NCI-H187 treated with DMSO at 0.1 percent for 48 hours (cell line): Measurements from ENCODE around the gene CTSV.
"Not testable (repeated sequence)": the region's sequence is repeated elsewhere in the genome, so short reads cannot be mapped to it uniquely, and the experiment has no call there.

Source experiments
- DNase-seq: peaks from one replicate; lab custom pipeline; 2025; lab: John Stamatoyannopoulos, UW

The CTSV gene

DNA sequence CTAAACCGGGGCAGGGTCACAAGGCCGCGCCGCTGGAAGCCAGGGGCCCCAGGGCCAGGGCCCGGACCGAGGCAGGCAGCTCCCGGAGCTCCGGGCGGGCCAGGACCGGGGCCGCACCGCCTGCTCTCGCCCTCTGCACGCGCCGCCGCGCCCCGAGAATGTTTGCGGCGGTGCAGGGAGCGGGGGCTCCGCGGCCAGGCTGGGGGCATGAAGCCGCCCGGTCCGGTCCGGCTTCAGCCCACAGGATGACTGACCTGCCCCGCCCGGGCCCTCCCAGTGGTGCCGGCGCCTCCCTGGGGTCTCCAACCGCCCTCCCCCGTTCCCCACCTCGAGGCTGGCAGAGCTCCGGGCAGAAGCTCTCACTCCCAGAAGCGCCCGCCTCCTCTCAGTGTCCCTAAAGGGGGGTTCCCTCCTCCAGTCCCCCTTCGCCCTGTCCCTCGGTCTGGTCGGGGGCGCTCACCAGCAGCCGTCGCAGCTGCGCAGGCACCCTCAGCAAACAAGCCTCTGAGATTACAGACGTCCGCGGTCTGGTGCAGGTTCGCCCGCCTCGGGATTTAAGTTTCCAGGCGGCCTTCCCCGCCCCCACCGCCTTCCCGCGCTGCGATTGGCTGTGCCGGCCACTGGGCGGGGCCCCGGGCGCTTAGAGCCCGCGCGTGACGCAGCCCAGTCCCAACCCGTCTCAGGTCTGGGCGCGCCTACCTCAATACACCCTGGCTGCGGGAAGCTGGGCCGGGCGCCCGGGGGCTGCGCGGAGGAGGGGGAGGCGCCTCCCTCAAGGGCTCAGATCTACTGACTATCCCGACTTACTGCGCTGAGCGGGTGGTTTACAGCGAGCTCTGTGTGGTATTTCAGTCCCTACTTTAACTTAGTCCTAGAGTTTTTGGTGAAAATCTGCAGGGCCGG is at the start of gene CTSV:
CTSV (minus strand) TSS at position 532 of the 903 bp plus-strand sequence. CDS start 1,099 bp downstream, outside the sequence.
- DNase-seq = no peak

DNA sequence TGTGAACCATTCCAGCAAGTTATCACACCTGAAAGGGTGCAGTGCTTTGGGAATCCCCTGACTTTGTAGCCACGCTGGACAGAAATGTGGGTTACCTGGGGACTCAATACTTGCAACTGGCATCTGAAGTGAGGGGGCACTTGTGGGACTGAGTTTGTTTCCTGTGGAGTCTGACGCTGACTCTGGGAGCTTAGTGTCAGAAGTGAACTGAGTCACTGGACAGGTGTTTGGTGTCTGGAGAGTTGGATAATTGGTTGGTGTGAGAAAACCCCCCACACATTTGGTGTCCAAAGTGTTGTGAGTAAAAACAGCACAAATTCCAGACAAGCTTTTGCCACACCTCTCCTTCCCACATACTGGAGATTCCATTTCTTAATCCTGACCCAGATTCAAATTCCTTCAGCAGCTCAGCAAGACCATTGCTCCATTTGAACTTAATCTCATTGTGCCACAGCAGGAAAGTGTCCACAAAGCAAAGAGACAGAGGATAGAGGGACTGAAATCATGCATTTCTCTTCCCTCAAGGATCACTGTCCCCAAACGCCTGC is 48.8 kb upstream of the CTSV start:
- not testable (repeated sequence) for DNase-seq

DNA sequence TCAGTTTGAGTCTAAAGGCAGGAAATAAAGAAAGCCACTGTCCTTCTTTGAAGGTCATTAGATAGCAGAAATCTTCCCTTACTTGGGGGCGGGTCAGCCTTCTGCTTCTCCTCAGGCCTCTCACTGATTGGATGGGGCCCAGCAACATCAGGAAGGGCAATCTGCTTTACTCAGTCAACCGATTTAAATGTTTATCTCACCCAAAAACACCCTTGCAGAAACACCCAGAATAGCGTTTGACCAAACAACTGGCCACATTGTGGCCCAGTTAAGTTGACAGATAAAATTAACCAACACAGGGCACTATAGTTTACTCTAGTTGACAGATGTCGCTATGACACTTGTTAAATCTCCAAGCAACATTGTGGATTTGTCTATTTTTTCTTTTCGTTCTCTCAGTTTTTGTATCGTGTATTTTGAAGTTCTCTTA is 45.6 kb upstream of the CTSV start:
- not testable (repeated sequence) for DNase-seq

DNA sequence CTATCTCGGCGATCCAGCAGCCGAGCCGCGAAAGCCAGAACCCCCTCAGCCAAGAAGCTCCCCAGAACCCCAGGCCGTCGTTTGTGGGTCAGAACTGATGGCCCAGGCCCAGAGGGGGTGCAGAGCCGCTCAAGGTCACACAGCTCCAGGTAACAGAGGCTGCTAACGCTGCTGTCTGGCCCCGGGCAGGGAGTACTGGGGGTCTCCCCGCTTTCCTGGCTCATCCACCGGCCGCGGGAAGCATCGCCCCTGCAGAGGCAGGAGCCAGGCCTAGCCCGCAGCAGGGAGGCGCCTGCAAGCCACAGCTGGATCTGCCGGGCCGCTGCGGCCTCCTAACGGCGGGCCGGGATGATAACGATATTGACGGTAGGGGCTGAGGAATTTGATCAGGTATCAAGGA is 39.4 kb upstream of the CTSV start:
- DNase-seq = no peak

DNA sequence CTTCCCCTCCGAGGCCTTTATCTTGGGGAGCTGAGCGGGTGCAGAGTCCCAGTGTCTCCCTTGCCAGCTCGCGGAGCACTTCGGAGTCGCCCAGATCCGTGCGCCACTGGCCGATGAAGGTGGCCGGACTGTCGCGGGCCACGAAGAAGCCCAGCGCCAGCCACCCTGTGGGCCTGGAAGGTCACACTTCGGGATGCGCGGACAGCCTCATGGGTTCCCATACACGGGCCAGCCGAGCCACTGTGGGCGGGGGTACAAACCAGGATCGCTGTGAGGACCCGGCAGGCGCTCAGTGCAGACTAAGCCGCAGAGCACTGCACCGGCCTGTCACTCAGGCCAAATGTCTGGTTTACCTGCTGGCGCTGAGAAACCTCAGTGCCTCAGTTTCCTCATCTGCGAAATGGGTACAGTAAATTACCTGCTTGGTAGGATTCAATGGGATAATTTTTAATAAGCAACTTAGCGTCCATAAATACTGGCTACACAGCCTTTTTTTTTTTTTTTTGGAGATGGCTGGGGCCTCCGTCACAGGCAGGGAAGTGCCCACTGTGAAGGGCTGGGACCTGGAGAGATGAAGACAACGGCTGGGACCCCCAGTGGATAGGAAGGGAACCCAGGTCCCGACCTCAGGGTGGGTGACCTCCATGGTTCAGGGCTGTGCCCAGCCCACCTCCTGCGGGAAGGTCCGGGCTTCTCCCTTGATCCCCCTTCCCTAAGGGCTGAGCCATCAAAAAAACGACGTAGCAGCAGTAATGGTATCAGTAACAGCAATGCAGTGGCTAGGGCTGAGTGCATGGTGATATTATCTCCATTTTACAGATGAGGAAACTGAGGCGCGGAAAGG is 38.7 kb upstream of the CTSV start:
- DNase-seq = no peak

DNA sequence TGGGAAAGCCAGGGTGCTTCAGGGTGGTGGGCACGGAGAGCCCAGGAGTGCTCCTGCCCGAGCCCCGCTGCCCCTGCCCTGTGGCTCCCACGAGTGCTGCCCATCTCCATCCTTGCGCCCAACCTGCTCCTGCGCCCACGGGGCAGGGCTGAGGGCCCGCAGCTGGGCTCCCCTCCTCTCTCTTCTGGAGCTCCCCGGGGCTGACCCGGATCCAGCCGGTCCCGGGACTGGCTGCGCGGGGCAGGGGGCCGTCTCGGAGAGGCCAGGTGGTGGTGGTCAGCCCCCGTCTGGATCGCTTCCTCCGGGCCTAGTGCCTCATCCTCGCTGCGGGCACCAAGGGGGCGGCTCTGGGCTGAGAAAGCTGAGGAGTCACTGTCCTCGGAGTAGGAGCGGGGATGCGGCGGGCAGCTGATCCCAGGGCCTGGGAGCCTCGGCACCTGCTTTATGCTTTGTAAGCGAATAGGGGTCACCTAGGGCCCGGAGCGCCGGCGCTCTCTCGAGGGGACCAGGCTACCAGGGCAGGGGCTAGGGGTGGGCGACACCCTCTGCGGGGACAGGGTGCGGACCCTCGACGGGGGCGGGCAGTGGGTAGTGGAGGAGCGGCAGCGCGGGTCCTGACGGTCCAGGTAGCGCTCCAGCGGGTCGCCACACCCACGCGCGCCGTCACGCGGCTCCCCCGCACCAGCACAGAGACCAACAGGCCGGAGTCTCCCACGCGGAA is 37.9 kb upstream of the CTSV start:
- not testable (repeated sequence) for DNase-seq

DNA sequence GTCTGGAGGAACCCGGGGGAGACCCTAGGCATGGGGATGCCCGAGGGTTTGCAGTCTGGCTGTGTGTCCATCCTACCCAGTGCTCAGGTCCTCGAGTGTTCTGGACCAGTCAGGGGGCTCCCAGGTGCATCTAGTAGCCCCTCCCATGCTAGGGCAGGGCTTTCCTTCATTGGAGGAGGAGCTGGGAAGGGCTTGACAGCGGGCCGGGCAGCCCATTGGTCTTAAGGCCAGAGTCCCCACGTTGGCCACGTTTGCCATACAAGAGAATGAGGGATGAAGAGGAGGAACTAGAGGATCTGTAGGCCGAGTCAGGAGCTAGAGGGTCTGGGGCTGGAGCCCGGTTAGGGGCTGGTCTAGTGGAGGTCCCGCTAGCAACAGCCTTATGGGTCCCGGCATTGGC is 37.3 kb upstream of the CTSV start:
- no peak for DNase-seq

DNA sequence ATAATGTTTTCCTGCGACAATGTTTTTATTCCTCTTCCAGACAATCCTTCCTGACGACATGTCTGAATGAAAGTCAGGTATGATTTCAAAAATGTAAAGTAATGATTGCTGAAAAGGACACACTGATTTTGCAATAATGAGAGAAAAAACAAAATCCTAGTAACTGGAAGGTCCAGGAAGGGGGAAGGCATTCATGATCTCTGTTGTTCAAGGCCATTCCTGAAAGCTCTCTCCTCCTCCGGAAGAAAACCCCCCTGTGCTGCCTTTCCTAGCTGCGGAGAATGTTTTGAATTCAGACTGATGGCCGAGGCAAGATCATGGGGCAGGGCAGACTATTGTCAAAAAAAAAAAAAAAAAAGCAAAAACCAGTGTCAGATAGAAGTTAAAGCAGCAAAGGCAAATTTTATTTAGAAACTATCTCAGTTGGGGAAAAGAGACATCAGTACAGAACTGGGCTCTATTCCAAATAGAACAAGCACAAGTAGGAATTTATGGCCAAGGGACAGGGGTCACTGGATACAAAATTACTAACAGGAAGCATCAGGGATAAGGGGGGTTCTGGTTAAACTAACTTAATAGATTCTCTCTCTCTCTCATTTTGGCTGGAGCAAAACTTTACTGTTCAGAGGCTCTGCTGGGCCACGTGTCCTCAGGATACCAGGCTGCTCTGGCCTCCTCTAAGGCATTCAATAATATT is 36.5 kb upstream of the CTSV start:
- DNase-seq = no peak

DNA sequence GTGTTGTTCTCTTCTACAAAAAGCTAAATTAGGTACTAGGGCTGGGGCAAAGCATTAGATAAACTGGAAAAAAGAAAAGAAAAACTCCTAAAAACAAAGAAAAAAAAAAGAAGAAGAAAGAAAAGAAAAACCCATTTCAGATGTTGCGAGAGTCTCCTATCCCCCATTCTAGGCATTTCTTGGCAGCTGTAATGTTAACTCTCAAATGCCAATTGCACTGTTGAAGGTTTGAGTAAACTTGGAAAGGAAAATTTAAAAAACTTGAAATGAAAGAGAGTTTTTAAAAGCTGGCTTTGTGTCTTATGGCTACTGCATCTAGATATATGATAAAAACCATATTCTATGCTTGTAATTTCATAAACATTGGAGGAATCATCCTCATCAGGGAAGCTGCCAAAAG is 34.6 kb upstream of the CTSV start:
- no peak for DNase-seq

DNA sequence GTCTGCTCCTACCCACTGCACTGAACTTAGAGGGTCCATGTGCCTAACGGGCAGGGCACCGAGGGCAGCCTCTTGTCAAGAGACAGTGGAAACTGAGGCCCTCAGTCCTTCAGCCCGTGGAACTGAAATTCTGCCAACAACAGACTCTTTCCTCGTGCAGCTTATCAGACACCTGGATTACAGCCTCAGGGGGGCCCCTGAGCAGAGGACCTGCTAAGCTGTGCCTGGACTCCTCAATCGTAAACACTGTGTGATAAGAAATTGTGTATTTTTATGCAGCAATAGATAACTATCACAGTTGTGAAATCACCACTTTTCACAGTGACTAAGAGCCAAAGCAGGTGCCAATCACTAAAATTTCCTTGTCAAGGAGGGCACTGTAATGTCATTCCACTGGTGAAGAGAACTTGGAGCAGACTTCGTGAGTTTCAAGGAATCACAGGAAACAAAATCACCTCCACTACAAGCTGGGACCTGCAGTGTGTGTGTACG is 33.4 kb upstream of the CTSV start:
- DNase-seq = no peak

DNA sequence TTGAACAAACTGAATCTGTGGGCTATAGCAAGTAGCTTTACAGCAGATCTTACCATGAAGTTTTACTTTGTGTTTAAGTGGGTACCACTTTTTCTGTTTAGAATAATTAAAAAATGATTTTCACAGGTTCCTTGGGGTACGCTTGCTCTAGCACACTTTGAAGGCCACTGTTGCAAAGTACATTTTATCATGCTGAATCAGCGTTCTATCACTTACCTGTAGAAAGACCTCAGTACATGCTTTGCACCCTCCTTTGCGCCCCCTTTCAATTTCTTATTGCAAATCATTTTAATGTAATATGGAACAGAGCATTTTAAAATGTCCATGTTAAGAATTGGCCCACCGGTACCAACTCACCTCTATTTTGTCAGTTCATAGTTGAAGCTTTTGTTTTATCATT is 31.4 kb upstream of the CTSV start:
- DNase-seq = not testable (repeated sequence)

DNA sequence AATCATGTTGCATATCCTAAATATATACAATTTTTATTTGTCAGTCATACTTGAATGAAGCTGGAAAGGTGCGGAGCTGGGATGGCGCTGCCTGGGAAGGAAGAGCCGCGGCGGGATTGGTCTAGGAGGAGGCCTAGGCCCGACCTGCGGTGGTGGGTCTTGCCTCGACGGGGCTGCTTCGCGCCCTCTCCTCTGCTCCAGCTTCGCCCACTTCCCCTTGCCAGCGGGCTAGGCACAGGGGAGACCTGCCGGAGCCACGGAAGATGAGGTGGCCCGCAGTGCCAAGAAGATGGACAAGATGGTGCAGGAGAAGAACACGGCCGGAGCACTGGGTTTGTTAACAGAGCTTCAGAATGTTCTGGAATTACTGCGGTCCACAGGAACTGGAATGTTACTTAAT is 28.5 kb upstream of the CTSV start:
- DNase-seq = no peak

DNA sequence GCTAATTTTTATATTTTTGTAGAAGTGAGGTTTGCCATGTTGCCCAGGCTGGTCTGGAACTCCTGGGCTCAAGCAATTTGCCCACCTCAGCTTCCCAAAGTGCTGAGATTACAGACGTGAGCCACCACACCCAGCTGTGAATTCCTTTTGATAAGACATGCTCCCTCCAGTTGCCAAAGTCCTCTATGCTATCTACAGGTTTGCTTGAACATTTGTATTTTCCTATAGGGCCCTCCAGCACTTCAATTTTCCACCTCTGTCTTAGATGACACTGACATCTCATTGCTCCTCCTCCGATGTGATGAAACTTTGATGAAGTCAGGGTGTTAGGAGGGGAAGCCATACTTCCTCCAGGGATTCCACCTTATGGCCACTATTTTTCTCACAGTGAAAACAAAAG is 25.2 kb upstream of the CTSV start:
- DNase-seq = no peak

DNA sequence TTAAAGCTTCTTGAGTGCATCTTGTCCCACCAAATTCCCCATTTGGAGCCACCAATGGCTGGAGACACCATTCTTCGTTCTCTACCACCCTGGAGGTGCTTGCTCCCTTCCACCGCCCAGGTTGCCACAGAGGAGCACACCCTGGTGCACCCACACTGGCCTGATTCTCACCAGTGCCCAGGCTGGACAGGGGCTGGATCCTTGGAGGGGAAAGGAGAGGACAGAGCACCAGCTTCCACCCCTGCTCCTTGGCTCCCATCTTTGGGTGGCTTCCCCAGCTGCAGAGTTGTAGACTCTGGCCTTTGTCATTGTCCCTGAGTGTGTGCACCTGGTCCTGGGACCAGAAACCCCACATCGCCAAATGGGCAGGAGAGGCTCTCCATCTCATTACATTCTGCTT is 21.9 kb upstream of the CTSV start:
- no peak for DNase-seq

DNA sequence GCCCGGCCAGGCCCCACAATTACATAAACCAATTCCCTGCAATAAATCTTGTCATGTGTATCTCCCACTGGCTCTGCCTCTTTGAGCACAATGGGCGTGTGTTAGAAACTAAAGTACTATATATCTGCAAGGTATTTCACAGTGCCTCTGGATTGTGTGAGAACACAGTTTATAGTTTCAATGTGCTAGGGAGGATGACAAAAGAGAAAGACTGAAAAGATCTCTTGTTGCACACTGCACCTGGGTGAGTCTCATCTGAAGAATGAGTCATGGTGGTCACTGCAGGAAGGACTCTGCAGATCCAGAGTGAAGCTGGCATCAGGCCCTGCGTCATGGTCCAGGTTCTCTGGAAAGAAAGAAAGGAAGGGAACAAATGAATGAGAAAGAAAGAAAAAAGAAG is 20.7 kb upstream of the CTSV start:
- no peak for DNase-seq

DNA sequence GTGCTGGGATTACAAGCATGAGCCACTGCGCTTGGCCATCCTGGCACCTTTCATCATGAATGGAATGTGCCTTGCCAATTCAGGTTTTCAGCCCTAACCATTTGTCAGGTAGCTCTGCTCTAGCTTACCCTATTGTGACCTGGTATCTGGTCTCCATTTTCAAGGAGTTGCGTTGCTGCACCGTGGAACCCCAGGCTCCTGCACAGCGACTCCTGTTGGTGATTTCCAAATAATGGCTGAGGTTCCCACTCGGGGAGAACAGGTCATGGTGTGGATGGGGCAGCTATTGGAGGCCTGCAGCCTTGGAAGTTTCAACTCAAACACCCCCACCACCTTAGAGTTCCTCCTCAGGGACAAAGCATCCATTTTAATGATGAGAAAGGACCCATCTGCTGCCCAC is 18.7 kb upstream of the CTSV start:
- no peak for DNase-seq

DNA sequence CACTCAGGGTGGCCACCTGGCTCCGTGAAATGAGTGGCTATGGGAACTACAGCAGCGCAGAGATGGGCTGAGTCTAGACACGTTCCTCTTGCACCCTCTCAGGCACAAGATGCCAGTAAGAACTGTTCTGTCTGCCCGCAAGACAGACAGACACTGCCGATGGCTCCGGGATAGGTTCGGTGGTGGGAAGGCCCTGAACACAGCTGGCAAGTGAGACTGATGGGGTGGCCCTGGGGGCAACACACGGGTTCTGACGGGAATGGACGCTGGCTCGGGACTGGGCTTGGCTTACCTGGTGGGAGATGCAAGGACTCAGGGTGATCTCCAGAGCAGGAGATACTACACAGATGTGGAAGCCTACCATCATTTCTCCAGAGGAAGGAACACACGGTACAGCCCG is 16.9 kb upstream of the CTSV start:
- not testable (repeated sequence) for DNase-seq

DNA sequence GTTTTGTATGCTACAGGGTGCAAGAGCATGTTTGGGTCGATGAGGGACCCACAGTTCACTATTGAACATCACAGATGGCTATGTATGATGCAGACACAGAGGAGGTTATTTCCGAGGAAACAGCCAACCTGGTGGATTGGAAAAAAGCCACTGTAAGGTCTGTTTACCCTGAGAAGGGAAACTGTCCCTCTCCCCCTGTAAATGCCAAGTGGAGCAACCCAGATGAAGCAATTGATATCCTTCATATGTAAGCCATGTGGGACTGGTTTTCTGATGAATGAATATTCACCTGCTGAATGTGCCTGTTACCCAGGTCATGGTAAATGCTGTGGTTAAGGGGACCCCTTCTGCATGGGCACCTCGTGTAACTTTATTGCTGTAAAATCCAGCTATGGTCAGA is 14.8 kb upstream of the CTSV start:
- DNase-seq = no peak

DNA sequence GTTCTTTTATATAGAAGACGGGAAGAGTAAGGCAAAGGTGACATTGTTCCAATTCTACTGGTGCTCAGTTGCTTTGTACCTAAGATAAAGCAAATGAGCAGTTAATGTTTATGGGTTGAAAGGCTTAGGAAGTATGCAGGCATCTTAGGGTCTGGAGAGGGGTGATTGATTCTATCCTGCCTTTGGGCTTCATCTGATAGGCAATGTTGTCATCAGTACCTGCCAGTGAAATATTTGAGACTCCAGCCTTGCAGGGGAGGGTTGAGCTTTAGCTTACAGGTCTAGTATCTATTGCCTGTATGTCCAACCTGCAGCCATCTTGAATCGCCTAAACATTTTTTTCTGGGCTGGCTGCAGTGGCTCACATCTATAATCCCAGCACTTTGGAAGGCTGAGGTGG is 13.8 kb upstream of the CTSV start:
- no peak for DNase-seq

DNA sequence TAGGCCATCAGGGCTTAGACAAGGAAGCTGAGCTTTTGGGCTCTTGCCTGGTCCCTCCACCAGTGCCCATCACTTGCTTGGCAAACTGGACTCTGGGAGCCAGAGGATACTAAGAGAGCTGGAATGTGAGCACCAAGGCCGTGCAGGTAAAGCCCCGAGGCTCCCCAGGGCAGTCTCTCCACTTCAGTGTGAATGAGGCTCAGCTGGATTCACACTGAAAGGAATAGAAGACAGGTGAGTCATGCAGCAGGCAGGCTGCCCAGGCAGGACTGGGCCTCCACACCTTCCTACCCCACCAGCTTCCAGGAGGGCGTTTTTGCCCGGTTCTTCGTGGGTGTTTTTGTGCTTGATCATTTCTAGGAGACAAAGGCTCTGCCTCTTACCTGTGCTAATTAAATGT is 7.3 kb upstream of the CTSV start:
- DNase-seq = no peak

DNA sequence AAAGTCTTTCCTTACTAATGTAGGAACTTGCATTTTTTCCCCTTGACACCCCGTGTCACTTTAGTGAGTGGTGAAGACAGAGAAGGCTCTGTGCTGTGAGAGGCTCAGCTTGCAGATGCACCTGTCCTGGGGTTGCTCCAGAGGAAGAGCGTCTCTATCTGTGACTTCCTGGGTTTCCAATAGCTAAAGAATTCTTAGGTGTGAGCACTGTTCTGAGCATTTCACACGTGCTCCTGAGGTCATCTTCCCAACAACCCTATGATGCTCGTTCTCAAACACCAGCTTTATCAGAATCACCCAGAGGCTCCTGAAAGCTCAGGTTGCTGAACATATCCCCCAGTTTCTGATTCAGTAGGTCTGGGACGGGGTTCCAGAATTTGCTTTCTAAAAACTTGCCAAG is 6.4 kb upstream of the CTSV start:
- DNase-seq = no peak
